MCF 10A (cell line): ENCODE data around the gene SLPI. TPM values are rescaled to one million over a fixed set of nuclear protein-coding genes. Genes with fewer than 3 reads are reported as not detected.

ENCODE experiments used
- BruUV-seq: library from RNA; stranded (reverse); fragments of 400-500 nt; replicated peaks from 2 replicates; lab custom pipeline; 2021; lab: Mats Ljungman, UMichigan
- CTCF ChIA-PET: fragments of 300-600 bp; sonication (Branson Sonifier 250); formaldehyde crosslinking; extraction: SDS; loops from one replicate; lab custom pipeline; 2021; ENCODE audit warnings: antibody characterized with exemption, inconsistent platforms; lab: Yijun Ruan, JAX
- POLR2A ChIA-PET: fragments of 300-600, 350-650 bp; sonication (Branson Sonifier 250); formaldehyde crosslinking; extraction: SDS; loops from one replicate; lab custom pipeline; 2020; ENCODE audit warnings: antibody characterized with exemption, inconsistent platforms; lab: Yijun Ruan, JAX
- DNase-seq: peaks from one replicate; pipeline ENCODE4 v3.0.0-alpha.2; 2018; ENCODE audit not compliant: unreplicated experiment
- H3K27ac Mint-ChIP-seq: one replicate; pipeline ENCODE4 v1.8.0; 2022; ENCODE audit warnings: mild to moderate bottlenecking, low read depth, mixed read lengths; ENCODE audit not compliant: unreplicated experiment
- H3K27me3 Mint-ChIP-seq: one replicate; pipeline ENCODE4 v1.8.0; 2022; ENCODE audit warnings: mixed read lengths; ENCODE audit not compliant: insufficient read depth, unreplicated experiment
- H3K36me3 Mint-ChIP-seq: one replicate; pipeline ENCODE4 v1.8.0; 2022; ENCODE audit warnings: mild to moderate bottlenecking, moderate library complexity, mixed read lengths; ENCODE audit not compliant: insufficient read depth, unreplicated experiment
- H3K4me1 Mint-ChIP-seq: one replicate; pipeline ENCODE4 v1.8.0; 2022; ENCODE audit warnings: mixed read lengths; ENCODE audit not compliant: insufficient read depth, unreplicated experiment
- H3K4me3 Mint-ChIP-seq: one replicate; pipeline ENCODE4 v1.8.0; 2022; ENCODE audit warnings: mild to moderate bottlenecking, moderate library complexity, mixed read lengths; ENCODE audit not compliant: unreplicated experiment
- H3K9me3 Mint-ChIP-seq: one replicate; pipeline ENCODE4 v1.8.0; 2022; ENCODE audit warnings: mixed read lengths; ENCODE audit not compliant: unreplicated experiment
- CTCF ChIP-seq: fragments of 200-600 bp; IDR thresholded peaks from one replicate; pipeline ENCODE4 v1.8.0; 2022; ENCODE audit warnings: antibody characterized with exemption, mild to moderate bottlenecking; ENCODE audit not compliant: unreplicated experiment
- intact Hi-C: fragments of 100-400 bp; cut with micrococcal nuclease; formaldehyde crosslinking; loops from 2 replicates; pipeline ENCODE4 v1.14.1; 2022
- total RNA-seq: library from RNA; stranded (reverse); gene quantifications from 2 replicates; pipeline ENCODE4 v1.2.3, GENCODE V29; 2022

Gene SLPI
- total RNA-seq, 1 experiment from 2014 or later: 273 TPM

GRCh38 chr20:45288860-45289259 lies 34.5 kb upstream of the SLPI start:
- Mint-ChIP-seq H3K9me3 (no peaks in the 10 kb centered on the region), H3K4me1 (peaks cover 16% of the 10 kb centered on the region), H3K4me3 (no peak overlapping the region), H3K36me3 (no peaks in the 10 kb centered on the region), H3K27ac (no peak overlapping the region), H3K27me3 (no peaks in the 10 kb centered on the region)
- ChIA-PET CTCF (interaction anchor here (0.5 to 7.9 kb wide), 13 partner anchors 9 to 246 kb away, joined by 3 to 167 read pairs (median 4); no protein-coding TSS in a partner anchor), POLR2A (interaction anchor here (3.8 kb wide), 1 partner anchor 35 kb away, joined by 23 read pairs; the partner anchor contains the start of gene SLPI)
- TF ChIP-seq CTCF: no peak
- DNase-seq: no peak
- intact Hi-C loops: no loop called here
- BruUV-seq: no TSS peak

- H3K4me3 Mint-ChIP-seq: no peak overlapping the region
- intact Hi-C loops: no loop called here
- no peak for DNase-seq
- TF ChIP-seq CTCF: no peak
- H3K36me3 Mint-ChIP-seq: no peaks in the 10 kb centered on the region
- H3K27ac Mint-ChIP-seq: no peak overlapping the region
- ChIA-PET POLR2A (no interaction called here), CTCF (interaction anchor here (0.5 to 7.9 kb wide), 13 partner anchors 10 to 245 kb away, joined by 3 to 149 read pairs (median 4); no protein-coding TSS in a partner anchor)
- no TSS peak for BruUV-seq
- H3K9me3 Mint-ChIP-seq: no peaks in the 10 kb centered on the region
- H3K4me1 Mint-ChIP-seq: peaks cover 19% of the 10 kb centered on the region
- no peaks in the 10 kb centered on the region for H3K27me3 Mint-ChIP-seq
Measured at GRCh38 chr20:45288376-45288775, 34.0 kb upstream of the SLPI start.

- Mint-ChIP-seq H3K27me3 (no peaks in the 10 kb centered on the region), H3K36me3 (no peaks in the 10 kb centered on the region), H3K9me3 (no peaks in the 10 kb centered on the region), H3K4me3 (no peak overlapping the region), H3K4me1 (peaks cover 13% of the 10 kb centered on the region), H3K27ac (no peak overlapping the region)
- intact Hi-C loops: no loop called here
- TF ChIP-seq CTCF: no peak
- CTCF ChIA-PET: interaction anchor here (0.6 to 6.2 kb wide), 5 partner anchors 9 to 239 kb away, joined by 3 to 59 read pairs (median 4); no protein-coding TSS in a partner anchor
- no TSS peak for BruUV-seq
- no peak for DNase-seq
- POLR2A ChIA-PET: interaction anchor here (1.0 kb wide), 1 partner anchor 222 kb away, joined by 3 read pairs; no protein-coding TSS in a partner anchor
Measured at GRCh38 chr20:45283551-45284057, 29.2 kb upstream of the SLPI start.

- no peak overlapping the region for H3K27ac Mint-ChIP-seq
- H3K27me3 Mint-ChIP-seq: no peaks in the 10 kb centered on the region
- no peak for DNase-seq
- no TSS peak for BruUV-seq
- TF ChIP-seq CTCF: no peak
- ChIA-PET POLR2A (interaction anchor here (0.6 kb wide), 2 partner anchors 138 to 144 kb away, joined by 3 read pairs; no protein-coding TSS in a partner anchor), CTCF (interaction anchor here (0.5 to 6.2 kb wide), 8 partner anchors 10 to 530 kb away, joined by 3 to 59 read pairs (median 4); partner anchors contain the start of gene UBE2C)
- no peaks in the 10 kb centered on the region for H3K36me3 Mint-ChIP-seq
- intact Hi-C loops: no loop called here
- no peak overlapping the region for H3K4me3 Mint-ChIP-seq
- no peaks in the 10 kb centered on the region for H3K9me3 Mint-ChIP-seq
- peaks cover 13% of the 10 kb centered on the region for H3K4me1 Mint-ChIP-seq
Measured at GRCh38 chr20:45282700-45283550, 28.6 kb upstream of the SLPI start.
